Thyroid gland (tissue), 4 donors: Measurements from ENCODE around the gene CTBP1.

Source experiments
- CTCF ChIP-seq, 6 experiments: fragments of 200-600 bp in 3 of 6; fragments of 450-650 bp in 3 of 6; sonication (generic) in 3 of 6; IDR thresholded peaks; one replicate each; pipeline ENCODE4 v1.5.1; 2016 to 2019; ENCODE audit warnings: antibody characterized with exemption in 6 of 6, mild to moderate bottlenecking in 2 of 6, inconsistent platforms in 1 of 6, moderate library complexity in 1 of 6
- POLR2A ChIP-seq, 2 donors: fragments of 450-650 bp; IDR thresholded peaks; one replicate each; pipeline ENCODE4 v1.6.1; 2017; ENCODE audit warnings: antibody characterized with exemption in 2 of 2, mild to moderate bottlenecking in 2 of 2, moderate library complexity in 1 of 2

GRCh38 chr4:1239141-1239949, 9.6 kb downstream of the CTBP1 start:
- no peak for TF ChIP-seq CTCF (IDR thresholded peaks at IDR 0.05)
- no peak for TF ChIP-seq POLR2A (IDR thresholded peaks at IDR 0.05)
